Stimulated activated CD8-positive, alpha-beta memory T cell treated with anti-CD3 and anti-CD28 coated beads, Interleukin-4, amount 100 ng/mL, for 24 hours (primary cell): ENCODE measurements around the gene PYGM.
A peak's percentile ranks its signal among the peaks of the same experiment; 100 is the strongest.

Experiments used
- DNase-seq: peaks from one replicate; pipeline ENCODE4 v3.0.0-alpha.2; 2020; ENCODE audit warnings: low read depth

PYGM gene

DNA sequence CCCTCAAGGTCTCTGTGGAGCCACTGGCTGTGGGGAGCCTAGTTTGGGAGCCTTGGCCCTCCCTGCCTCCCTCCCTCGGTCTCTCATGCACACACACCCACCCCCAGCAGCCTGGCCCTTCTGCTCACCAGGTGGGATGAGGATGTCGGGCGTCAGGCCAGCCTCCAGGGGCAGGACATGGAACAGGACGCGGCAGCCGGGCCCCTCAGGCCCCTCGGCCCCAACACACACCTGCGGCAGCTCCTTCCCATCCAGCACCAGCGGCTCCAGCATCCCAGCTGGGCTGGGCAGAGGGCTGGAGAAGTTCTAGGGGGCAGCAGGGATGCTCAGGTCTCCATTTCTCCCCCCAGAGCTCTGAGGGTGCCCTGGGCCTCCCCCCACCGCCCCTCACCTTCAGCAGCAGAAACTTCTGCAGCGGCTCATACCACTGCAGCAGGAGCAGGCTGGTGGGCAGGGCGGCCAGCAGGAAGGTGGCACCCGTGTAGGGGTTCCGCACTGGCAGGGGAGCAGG lies 32.1 kb upstream of the PYGM start:
- no peak for DNase-seq

DNA sequence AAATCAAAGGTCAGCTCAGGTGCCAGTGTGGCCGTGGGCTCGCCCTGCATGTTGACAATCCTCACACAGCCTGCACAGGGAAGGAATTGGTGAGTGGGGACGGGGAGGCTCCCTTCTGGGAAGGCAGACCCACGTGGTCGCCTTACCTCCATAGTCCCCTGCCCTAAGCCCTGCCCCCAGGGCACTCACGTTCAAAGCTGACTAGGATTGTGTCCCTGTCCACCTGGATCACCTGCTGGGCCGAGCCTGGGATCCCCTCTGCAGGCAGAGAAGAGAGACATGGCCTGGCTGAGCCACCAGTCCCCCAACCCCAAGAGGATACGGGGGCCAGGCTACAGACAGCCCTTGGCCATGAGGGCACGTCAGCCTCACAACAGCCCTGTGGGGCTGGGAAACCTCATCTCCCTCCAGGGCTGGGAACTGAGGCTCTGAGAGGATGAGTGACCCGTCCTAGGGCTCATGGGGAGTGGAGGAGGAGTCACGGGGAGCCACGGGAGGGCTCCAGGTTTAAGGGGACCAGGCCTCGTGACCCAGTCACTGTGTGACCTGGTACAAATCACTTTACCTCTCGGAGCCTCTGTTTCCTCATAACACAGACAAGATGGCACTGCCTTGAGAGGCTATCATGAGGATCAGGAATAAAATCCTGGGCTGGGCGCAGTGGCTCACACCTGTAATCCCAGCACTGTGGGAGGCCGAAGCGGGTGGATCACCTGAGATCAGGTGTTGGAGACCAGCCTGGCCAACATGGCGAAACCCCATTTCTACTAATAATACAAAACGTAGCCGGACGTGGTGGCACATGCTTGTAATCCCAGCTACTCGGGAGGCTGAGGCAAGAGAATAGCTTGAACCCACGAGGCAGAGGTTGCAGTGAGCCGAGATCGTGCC lies 30.7 kb upstream of the PYGM start:
- no peak for DNase-seq

DNA sequence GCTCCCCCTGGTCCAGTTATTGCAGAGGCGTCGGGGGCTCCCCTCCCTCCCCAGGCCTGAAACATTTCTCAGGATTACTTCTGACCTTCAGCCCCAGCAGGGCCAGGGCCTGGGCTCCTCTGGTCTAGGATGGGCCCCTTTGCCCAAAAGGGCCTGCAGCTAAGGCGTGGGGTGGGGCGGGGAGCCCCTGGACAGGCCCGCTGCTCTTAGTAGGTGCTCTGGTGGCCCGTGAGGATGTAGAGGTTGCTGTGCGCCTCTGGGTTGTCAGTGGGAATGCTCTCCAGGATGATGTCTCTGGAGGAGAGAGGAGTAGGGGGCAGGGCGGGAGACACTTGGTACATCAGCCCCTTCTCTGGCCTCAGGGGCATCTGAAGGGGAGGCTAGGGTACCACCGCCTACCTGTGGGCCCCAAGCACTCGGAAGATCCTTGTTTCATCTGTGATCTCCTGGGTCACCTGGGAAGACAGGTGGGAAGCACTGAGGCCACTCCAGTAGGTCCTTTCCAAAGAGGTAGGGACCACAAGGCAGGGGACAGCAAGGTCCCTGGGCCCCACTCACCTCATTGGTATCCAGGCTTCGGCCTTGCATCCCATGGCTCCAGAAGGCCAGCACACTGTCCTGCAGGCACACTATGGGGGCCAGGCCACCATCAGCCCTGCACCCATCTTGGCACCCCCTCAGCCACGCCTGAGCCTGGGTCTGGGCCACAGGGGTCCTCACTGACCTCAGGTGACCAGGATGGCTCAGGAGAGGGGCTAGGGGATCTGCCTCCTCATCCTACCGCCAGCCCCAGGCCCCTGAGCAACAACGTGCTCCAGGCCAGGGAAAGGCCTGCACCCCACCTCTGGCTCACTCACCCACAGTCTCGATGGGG lies 29.8 kb upstream of the PYGM start:
- no peak for DNase-seq

DNA sequence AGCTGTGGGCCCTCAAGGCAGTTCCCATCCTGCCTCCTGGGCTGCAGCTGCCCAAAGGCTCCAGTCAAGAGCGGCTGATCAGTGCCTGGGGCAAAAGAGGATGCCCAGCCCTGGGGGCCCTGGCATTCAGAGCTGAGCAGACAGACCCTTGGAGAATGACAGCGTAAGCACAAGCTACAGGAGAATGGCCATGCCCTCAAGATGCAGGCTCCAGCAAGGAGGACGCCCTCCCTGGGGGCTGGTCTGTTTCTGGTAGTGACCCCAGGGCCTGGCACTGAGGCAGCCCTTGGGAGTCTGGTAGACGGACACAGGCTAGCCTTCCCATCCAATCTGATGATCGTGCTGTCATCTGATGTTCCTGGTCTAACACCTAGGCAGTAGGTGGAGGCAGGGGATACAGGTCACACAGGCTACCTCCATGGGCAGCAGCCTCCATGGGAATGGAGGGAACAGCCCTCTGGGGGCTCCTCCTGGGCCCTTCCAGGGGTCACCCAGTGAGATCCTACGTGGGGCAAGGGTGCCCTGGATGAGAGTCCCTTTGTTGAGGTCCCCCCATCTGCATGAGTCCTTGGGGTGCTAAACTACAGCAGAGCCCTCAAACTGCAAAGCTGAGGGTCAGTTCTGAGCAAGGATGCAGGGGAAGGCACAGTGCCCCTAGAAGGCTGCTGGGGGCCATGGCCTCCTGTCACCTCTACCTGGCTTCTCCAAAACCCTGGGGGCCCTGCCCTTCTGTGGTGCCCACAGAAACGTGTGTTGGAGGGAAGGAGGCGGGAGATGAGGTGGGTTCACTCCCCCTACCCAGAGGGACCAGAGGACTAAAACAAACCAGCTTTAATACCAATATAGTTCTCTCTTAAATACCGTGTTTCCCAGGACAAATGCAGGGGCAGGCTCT lies 28.8 kb upstream of the PYGM start:
- no peak for DNase-seq

DNA sequence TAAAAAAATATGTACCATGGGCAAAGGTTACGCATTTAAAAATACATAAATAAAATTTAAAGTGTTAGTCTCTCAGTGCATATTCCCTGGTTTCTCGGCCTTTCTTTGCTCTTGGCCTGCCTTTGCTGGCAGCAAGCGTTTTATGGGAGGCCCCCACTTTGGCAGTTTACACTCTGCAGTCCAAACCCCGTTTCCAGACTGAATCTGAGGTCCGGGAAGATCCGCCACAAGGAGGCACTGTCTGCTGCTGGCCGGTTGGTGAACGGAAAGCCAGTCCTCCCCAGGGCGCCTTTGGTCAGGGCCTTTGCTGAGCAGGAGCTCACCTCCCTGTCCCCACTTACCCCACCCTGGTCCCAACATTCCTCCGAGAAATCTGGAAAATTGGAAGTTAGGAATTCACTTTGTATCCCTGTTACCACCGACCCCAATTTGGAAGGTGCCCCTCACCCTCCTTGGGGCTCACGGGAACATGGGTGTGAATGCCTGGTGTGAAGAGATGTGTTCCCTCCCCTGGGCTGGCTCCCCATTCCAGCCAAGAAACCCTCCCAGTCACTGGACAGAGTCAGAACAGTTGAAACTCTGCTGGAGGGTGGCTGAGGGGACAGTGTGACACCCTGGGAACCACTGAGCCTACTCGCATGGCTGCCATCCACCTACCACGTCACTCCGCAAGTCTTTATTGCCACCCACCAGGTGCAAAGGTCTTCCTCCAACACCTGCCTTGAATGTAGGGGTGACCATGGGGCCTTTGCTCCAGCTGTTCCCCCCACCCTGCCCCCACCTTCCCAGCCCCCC lies 27.9 kb upstream of the PYGM start:
- DNase-seq, result peak; percentile 37

DNA sequence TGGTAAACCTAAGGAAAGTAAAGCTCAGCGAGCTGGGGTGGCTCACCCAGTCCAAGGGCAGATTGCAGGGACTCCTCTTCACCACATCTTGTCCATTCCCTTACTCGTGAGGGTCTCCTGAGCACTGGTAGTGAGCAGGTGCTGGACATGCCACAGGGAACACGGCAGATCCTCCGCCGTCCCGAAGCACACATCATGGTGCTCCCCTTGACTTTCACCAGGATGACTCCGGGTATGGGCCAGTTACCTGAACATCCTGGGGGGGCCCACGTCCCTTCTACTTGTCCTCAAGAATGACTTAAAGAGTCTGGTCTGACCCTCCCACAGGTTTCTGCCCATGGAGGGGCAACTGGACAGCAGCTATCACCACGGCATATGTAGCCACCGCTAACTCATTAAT lies 26.5 kb upstream of the PYGM start:
- DNase-seq, result no peak

DNA sequence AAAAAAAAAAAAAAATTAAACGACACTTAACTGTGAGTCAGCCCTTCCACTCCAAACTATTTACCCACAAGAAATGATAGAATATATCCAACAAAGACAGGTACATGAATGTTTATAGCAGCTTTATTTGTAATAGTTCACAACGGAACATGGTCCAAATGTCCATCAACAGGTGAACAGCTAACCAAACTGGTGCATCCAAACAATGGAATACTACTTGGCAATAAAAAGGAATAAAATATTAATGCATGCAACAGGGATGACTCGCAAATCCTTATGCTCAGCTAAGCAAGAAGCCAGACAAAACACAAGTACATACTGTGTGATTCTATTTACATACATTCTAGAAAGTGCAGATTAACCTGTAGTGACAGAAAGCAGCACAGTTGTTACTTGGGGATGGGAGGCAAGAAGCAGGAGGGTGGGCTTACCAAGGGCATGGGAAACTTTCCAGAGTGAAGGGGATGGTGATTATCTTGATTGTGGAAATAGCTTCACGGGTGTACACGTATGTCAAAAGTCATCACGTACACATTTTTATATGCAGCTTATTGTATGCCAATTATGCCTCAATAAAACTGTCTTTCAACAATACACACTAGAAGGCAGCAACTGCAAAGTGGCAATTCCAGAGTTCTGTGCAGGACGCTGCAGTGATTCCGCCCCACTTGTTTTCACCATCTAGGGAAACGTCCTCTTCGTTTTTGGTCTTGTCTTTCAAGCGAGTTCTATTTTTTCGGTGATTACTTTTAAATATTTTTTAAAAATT lies 25.2 kb upstream of the PYGM start:
- DNase-seq, result no peak

DNA sequence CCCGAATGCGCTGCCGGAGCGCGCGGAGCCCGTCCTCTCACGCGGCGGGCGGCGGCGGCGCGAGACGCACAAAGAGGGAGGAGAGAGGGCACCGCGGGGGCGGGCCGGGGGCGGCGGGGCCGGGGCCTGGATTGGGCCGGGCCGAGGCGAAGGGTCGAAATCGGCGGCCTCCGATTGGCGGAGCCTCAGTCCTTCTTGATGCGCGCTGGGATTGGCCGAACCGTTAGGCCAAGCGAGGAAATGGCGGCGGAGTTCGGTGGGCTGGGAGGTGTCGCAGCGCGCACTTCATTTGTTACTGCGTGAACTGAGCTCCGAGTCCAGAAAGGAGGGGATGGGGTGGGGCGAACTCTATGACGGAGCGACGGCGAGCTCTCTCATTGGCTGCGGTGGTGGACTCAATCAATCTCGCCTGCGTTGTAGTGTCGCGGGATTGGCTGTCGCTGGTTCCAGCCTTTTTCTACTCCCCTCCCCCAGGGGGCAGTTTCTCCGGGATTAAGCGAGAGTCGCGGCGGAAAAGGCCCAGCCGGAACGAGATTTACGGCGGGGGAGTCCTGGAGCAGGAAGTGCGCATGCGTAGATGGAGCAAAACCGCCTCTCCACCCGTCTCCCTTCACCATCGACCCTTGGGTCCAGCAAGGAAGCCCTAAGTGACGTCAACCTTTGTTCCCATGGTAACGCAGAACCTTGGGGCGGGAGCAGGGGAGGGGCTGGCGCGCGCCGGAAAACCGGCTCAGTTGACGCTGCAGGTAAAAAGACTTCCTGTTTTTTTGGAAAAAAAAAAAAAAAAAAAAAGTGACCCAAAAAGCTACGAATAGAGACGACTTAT lies 18.9 kb upstream of the PYGM start, which contains the start of gene SF1:
Gene SF1 (minus strand): TSS at position 70 of the 826 bp plus-strand sequence. CDS start 150 bp downstream, outside the sequence.
- peak; percentile 96 for DNase-seq

DNA sequence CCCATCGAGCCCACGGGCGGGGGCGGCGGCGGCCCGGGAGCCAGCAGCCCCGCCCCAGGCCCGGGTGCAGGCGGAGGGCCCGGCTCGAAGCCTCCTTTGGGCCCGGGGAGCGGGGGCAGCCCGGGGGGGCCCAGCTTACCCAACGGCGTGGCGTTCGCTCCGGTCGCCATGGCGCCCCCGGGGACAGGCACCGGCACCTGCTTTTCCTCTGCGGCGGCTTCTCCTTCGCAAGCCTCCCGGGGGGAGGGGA lies 18.4 kb upstream of the PYGM start:
- DNase-seq, result no peak

DNA sequence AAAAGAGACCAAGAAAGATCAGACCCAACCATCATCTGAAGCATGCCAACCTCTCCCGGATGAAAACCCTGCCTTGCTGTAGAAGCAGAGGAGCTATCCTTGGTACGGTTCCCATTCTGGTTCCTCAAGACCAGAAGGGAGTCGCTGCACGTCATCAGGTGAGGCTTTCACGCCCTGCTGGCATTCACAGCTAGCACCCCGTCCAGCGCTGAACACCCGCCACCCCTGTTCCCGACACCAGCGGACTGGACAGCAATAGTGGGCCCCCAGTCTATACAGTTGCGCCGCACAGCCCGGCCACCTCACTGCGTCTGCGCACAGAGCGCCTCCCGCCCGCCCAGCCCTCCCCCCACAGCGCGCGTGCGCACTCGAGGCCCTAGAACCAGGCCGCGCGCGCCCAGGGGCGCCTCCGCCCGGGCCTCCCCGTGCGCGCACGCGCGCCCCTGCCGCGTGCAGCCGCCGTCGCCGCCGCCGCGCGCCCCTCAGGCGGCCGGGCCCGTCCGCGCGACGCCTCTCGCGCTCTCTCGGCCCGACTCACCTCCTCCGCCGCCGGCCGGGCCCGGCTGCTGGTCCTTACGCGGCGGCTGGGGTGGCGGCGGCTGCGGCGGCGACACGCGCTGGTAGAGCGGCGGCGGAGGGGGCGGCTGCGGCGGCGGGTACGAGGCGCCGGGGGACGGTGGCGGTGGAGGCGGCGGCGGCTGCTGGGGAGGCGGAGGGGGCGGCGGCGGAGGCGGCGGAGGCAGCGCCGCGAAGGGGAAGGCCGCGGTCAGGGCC lies 17.9 kb upstream of the PYGM start:
- DNase-seq, result peak; percentile 75

DNA sequence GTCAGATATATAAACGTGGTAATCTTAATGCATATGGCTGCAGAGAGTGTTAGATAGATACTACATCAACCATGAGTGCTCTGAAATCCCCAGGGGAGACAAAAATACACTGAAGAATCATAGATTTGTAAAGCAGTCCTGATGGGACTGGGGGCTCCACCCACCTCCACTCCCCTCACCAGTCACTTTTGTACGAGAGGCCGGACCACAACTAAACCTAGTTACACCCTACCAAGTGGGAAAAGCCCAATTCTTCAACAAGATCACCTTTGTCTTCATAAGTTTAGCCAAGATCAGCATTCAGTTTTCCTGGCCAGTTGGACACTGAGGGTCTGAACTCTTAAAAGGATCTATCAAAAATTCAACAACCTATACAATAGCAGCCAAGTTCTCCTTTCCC lies 17.1 kb upstream of the PYGM start:
- no peak for DNase-seq

DNA sequence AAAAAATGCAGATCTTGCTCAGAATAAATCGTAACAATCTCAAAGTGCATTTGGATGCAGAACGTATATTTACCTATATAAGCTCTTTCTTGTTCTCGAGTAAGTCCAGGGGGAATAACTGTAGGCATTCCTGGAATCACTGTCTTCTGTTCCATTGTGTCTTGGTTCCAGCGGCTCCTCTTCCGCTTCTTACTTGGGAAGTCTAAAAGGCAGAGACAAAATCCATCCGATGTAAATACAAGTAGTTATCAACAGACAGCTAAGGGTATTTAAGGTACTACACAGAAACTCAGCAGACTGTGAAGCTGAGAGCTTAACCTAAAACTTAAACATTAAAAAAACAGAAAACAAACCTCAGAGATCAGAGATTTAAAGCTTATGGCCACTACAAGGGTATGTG lies 16.7 kb upstream of the PYGM start:
- DNase-seq, result no peak

DNA sequence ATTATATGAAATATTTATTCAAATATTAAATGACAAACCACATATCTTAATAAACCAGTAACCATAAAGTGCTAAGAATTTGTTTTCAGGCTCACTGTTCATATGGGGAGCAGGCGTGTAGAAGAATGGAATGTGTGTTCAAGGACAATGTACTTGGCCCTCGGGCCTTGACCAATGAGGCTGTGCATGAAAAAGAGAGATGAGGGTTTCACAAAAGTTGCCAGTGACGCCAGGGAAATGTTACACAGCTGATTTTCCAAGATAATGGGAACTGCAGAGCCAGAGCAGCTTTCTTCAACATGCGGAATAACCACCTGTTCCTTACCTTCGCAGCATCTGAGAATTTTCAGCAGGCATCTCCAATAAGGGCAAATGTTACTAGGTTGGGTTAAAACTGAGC lies 14.4 kb upstream of the PYGM start:
- no peak for DNase-seq

DNA sequence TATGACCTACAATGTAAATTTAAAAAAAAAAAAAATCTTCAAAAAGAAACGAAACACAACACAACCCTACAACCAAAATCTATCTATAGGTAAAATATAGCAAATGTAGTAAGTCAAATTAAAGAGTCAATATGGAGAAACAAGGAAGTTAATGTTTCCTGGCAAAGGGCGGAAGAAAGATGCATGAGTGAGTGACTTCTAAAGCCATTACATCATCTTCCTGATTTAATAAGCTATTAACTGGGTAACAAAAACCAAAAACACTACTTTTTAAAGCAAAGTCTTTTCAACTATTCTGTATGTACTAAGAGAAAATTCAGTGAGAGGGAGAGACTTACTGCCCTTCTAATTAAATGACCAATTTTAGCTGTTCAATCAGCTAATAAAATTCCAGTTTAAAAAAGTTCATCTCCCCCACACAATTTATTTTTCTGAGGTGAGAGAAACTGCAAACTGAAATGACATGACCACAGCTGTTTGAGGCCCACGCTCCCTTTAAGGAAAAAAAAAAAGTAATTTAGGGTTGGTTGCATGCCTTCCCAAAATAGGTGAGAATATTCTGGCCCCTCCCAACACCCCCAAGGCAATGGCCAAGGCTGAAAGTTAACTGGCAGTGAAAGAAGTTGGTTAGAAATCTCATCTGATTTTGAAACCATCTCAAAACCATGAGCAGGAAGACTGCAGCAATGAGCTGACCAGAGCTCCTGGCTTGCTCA lies 12.7 kb upstream of the PYGM start:
- DNase-seq, result no peak

DNA sequence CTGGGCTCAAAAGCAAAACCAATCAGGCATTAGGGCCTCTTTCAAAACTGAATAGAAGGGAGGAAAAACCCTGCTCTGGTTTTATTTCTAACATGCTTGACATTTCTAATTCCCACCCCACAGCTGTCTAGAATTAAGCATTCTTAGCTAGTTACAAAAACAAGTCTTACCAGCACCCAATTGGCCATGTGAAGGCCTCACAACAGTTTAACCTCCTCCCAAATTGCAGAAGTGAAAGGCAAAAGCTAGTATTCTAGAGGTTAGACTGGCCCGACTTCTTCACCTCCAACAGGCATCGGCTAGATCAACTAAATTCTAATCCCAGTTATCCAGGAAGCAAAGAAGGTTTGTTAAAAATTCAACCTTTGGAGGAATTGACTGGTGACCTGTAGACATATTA lies 12.1 kb upstream of the PYGM start:
- DNase-seq, result no peak

DNA sequence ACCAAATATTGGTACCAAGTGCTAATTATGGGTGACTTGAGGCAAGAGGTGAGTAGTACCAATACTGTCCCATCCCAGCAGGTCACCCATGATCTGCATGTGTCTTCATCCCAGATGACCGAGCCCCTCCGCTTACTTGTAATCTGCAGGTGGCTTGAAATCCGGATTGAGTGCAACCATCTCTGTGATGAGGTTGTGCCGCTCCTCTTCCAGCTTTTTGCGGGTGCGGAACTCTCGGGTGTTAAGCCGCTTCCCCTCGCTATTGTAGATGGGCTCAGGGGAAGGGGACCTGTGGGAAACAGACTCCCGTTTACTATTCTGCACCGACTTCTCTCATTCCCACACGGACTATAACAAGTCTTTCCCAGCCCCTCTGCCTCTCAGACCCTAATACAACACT lies 10.3 kb upstream of the PYGM start:
- no peak for DNase-seq

DNA sequence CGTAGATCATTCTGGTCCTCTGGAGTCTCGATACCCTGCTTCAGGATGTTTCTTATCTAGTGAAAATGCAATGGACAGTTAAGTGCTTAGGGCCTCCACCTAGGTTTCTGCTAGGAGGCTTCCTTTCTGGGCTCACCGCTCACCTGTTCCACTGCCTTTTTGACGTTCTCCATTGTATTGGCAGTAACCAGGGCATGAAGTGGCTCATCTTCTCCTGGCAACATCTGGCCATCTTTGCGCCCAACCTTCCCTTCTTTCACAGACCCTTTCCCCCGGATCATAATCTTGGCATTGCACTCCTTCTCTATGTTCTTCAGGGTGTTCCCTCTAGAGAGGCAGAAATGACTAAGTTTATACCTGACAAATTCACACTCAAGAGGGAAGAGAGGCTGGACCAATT lies 9.5 kb upstream of the PYGM start:
- no peak for DNase-seq

DNA sequence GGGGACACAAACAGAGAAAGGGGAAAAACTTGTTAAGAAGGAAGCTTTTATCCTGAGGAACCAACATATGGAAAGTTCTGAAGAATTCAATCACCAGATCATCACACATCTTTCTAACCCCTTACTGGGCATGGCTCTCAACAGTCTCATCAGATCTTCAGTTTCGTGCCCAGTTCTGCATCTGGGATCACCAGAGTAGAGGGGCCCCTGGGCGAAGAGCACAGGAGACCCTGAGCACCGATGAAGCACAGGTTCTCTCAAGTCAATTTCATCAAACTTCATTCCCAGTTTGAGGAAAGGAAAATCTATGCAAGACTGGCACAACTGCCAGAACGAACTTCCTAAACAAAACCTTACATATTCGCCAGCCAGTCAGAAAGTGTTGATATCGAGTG lies 8.5 kb upstream of the PYGM start:
- DNase-seq, result no peak
